K562 (cell line): ENCODE measurements around the gene CRYGA. TPM values are rescaled to one million over a fixed set of nuclear protein-coding genes. Genes with fewer than 3 reads are reported as not detected.

Source experiments
- DNMT1 ChIP-seq: fragments of 450-650 bp; IDR thresholded peaks from 2 replicates; pipeline ENCODE4 v1.6.1; 2016; ENCODE audit warnings: antibody characterized with exemption, mild to moderate bottlenecking
- GTF2B ChIP-seq: IDR thresholded peaks from 2 replicates; pipeline ENCODE4 v1.6.1; 2011; ENCODE audit not compliant: insufficient read length; ENCODE audit errors: extremely low read depth
- GTF3C2 ChIP-seq: IDR thresholded peaks from 3 replicates; pipeline ENCODE4 v1.6.1; 2011; ENCODE audit warnings: borderline replicate concordance, mild to moderate bottlenecking, moderate library complexity; ENCODE audit not compliant: insufficient read length; ENCODE audit errors: extremely low read depth
- HDAC8 ChIP-seq: fragments of 450-650 bp; IDR thresholded peaks from 2 replicates; pipeline ENCODE4 v1.6.1; 2016; ENCODE audit warnings: mild to moderate bottlenecking, missing genetic modification characterization, moderate library complexity, missing compliant biosample characterization
- L3MBTL2 ChIP-seq: fragments of 450-650 bp; IDR thresholded peaks from 2 replicates; pipeline ENCODE4 v1.6.1; 2016; ENCODE audit warnings: mild to moderate bottlenecking, moderate library complexity
- MCM3 ChIP-seq: fragments of 450-650 bp; IDR thresholded peaks from 2 replicates; pipeline ENCODE4 v1.6.1; 2016
- PTRF ChIP-seq: fragments of 450-650 bp; IDR thresholded peaks from 2 replicates; pipeline ENCODE4 v1.6.1; 2016; ENCODE audit warnings: mild to moderate bottlenecking, missing genetic modification characterization, missing compliant biosample characterization
- SAP30 ChIP-seq: fragments of 200-600 bp; sonication (generic); IDR thresholded peaks from 2 replicates; pipeline ENCODE4 v1.6.1; 2012; ENCODE audit warnings: borderline replicate concordance, low read depth, mild to moderate bottlenecking, moderate library complexity, low read length, control low read depth, inconsistent platforms; ENCODE audit not compliant: insufficient read depth, poor library complexity, severe bottlenecking
- SMC3 ChIP-seq: conservative IDR thresholded peaks from 2 replicates; pipeline ENCODE4 v1.6.1; 2011; ENCODE audit warnings: low read depth, low read length, improper control_type of control experiment; ENCODE audit not compliant: insufficient read depth
- SRF ChIP-seq, 2 experiments: fragments of 250-450, 450-650 bp in 1 of 2; sonication (Bioruptor Pico) in 1 of 2; sonication (generic) in 1 of 2; formaldehyde crosslinking; IDR thresholded peaks; 2 replicates each; pipeline versions ENCODE4 v1.5.0 to v1.5.1; 2020 to 2022; ENCODE audit warnings: mild to moderate bottlenecking in 1 of 2, missing genetic modification reagents in 1 of 2
- VEZF1 ChIP-seq: fragments of 200-800 bp; sonication (Bioruptor generic); IDR thresholded peaks from 2 replicates; pipeline ENCODE4 v1.6.1; 2017; ENCODE audit warnings: missing genetic modification characterization, missing compliant biosample characterization
- ZFP91 ChIP-seq: sonication (generic); formaldehyde crosslinking; IDR thresholded peaks from 2 replicates; pipeline ENCODE4 v1.8.0; 2022; ENCODE audit warnings: mild to moderate bottlenecking, missing genetic modification reagents
- ZNF277 ChIP-seq: fragments of 250-450 bp; sonication (Bioruptor Pico); IDR thresholded peaks from 2 replicates; pipeline ENCODE4 v1.8.0; 2022; ENCODE audit warnings: inconsistent platforms, mild to moderate bottlenecking, moderate library complexity, borderline replicate concordance
- ZNF280B ChIP-seq: fragments of 250-450 bp; sonication (Bioruptor Pico); IDR thresholded peaks from 2 replicates; pipeline ENCODE4 v1.5.1; 2021; ENCODE audit warnings: mild to moderate bottlenecking
- ZNF696 ChIP-seq: fragments of 250-450 bp; sonication (Bioruptor Pico); conservative IDR thresholded peaks from 2 replicates; pipeline ENCODE4 v1.4.0; 2020; ENCODE audit warnings: mild to moderate bottlenecking, moderate library complexity
- ZZZ3 ChIP-seq: fragments of 450-650 bp; IDR thresholded peaks from 2 replicates; pipeline ENCODE4 v1.6.1; 2016; ENCODE audit warnings: antibody characterized with exemption, mild to moderate bottlenecking, moderate library complexity
- polyA plus RNA-seq, 8 experiments: library from polyadenylated mRNA; depleted of rRNA in 4 of 8; stranded (reverse) in 5 of 8; unstranded in 3 of 8; fragments of >200 nt; fragmentation: Nextera tagmentation in 2 of 8; fragmentation: Illumina TruSeq in 1 of 8; extraction: Ambion mirVana in 2 of 8; extraction: Trizol in 1 of 8; gene quantifications; 2 replicates each; pipeline versions ENCODE4 v1.2.1 to v1.2.3, GENCODE V29; 2011 to 2014; ENCODE audit warnings: inconsistent platforms in 1 of 8, missing spikeins in 1 of 8
- total RNA-seq, 7 experiments: library from RNA; depleted of rRNA in 6 of 7; stranded (reverse); fragments of >200 nt in 6 of 7; fragmentation: Illumina TruSeq in 2 of 7; extraction: Trizol in 2 of 7; gene quantifications; 2 replicates each; pipeline versions ENCODE4 v1.2.1 to v1.2.3, GENCODE V29; 2011 to 2021; ENCODE audit warnings: low replicate concordance in 1 of 7

CRYGA gene
- total and polyA plus RNA-seq, 9 of the 15 experiments (the other 6 are each of a cell fraction or from before 2014, with no cell fraction given), result not detected

- TF ChIP-seq ZNF280B (CRISPR knock-in tag), result no peak
- no peak for TF ChIP-seq ZNF696 (CRISPR knock-in tag)
- no peak for TF ChIP-seq GTF3C2
- TF ChIP-seq SAP30, result no peak
- TF ChIP-seq PTRF (tag), result no peak
- TF ChIP-seq ZNF277 (CRISPR knock-in tag), result no peak
- no peak for TF ChIP-seq ZZZ3
- TF ChIP-seq GTF2B, result no peak
- TF ChIP-seq VEZF1 (CRISPR knock-in tag), result no peak
- no peak for TF ChIP-seq MCM3
- no peak for TF ChIP-seq SRF (CRISPR knock-in tag; IDR thresholded peaks at IDR 0.05)
- no peak for TF ChIP-seq ZFP91 (CRISPR knock-in tag)
- peak; percentile 37; the same call in 1 of the 2 replicates for TF ChIP-seq SMC3
- TF ChIP-seq L3MBTL2, result no peak
- TF ChIP-seq DNMT1, result no peak
- no peak for TF ChIP-seq HDAC8
These were observed 11.9 kb upstream of the CRYGA start (continued) for GRCh38 chr2:208175069-208175839.
